Upper lobe of left lung (tissue), 6 donors: ENCODE measurements around the gene SH2D3C. TPM values are rescaled to one million over a fixed set of nuclear protein-coding genes. Genes with fewer than 3 reads are reported as not detected.

Experiments used
- ATAC-seq, 2 donors: fragments of 200-7000 bp; cut with Tn5 transposase; one replicate each; pipeline ENCODE4 v1.9.1; 2022; ENCODE audit warnings: mild to moderate bottlenecking in 2 of 2, moderate library complexity in 2 of 2; ENCODE audit not compliant: low FRiP score in 2 of 2
- DNase-seq, 2 donors: peaks; one replicate each; pipeline ENCODE4 v3.0.0-alpha.2; 2019 to 2020
- H3K27ac ChIP-seq, 4 donors: fragments of 200-600 bp; sonication (generic); one replicate each; pipeline ENCODE4 v1.5.1; 2016 to 2019
- H3K27me3 ChIP-seq, 4 donors: fragments of 200-600 bp; sonication (generic); one replicate each; pipeline ENCODE4 v1.5.1; 2017 to 2019
- H3K36me3 ChIP-seq, 4 donors: fragments of 200-600 bp; sonication (generic); one replicate each; pipeline ENCODE4 v1.5.1; 2016 to 2019
- H3K4me1 ChIP-seq, 4 donors: fragments of 200-600 bp; sonication (generic); one replicate each; pipeline ENCODE4 v1.5.1; 2018 to 2019
- H3K4me3 ChIP-seq, 4 donors: fragments of 200-600 bp; sonication (generic); one replicate each; pipeline ENCODE4 v1.5.1; 2017 to 2019; ENCODE audit warnings: mild to moderate bottlenecking in 2 of 4, moderate library complexity in 1 of 4
- H3K9me3 ChIP-seq, 4 donors: fragments of 200-600 bp; sonication (generic); one replicate each; pipeline ENCODE4 v1.5.1; 2018 to 2019
- CTCF ChIP-seq, 6 experiments: fragments of 450-650 bp in 4 of 6; fragments of 200-600 bp in 2 of 6; sonication (generic) in 2 of 6; IDR thresholded peaks; one replicate each; pipeline ENCODE4 v1.5.1; 2016 to 2019; ENCODE audit warnings: antibody characterized with exemption in 6 of 6
- EP300 ChIP-seq, 4 donors: sonication (generic); formaldehyde crosslinking; IDR thresholded peaks; one replicate each; pipeline ENCODE4 v1.5.1; 2017; ENCODE audit warnings: antibody characterized with exemption in 4 of 4, control low read depth in 2 of 4
- POLR2A ChIP-seq, 4 donors: fragments of 450-650 bp; IDR thresholded peaks; one replicate each; pipeline ENCODE4 v1.5.1; 2016 to 2017; ENCODE audit warnings: antibody characterized with exemption in 4 of 4, mild to moderate bottlenecking in 2 of 4
- POLR2AphosphoS5 ChIP-seq, 2 donors: sonication (generic); formaldehyde crosslinking; IDR thresholded peaks; one replicate each; pipeline ENCODE4 v1.5.1; 2017; ENCODE audit warnings: antibody characterized with exemption in 2 of 2
- WGBS, 2 donors: methylation state at CpG; one replicate each; pipeline ENCODE4 v1.1.5; 2017 to 2018; 5-methylcytosine and 5-hydroxymethylcytosine counted together
- total RNA-seq, 6 donors: library from RNA; depleted of rRNA in 4 of 6; stranded (reverse); fragments of >200 nt in 4 of 6; gene quantifications; one replicate each; pipeline versions ENCODE4 v1.1.0 to v1.2.1, GENCODE V29; 2016 to 2021
- donor health status: DM: no; HTN: no; CAD: no; lungs with moderate emphysema.
- donor health status: DM: no; HTN: yes; CAD: no; lungs with severe emphysema.

SH2D3C gene
- total RNA-seq, 6 donors from 2014 or later: 17.5 to 90.4 (median 37.5) TPM

DNA sequence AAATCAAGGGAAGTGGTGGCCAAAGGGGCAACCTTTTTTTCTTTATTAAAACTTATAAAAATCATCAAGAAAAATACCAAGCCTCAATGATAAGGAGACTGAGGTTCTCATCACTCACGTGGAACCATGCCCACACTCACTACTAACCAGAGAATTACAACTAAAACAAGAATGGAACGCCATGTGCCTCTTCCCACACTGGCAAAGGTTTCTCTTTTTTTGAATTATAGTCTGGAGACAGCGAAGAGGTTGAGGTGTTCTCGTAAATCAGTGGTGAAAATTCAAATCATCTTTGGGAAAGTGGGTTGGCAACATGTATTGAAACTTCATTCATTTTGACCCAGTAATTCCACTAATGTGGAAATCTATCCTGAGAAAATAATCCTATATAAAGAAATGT is 43.6 kb upstream of the SH2D3C start:
- no peak overlapping the region for H3K4me3 ChIP-seq
- no peaks in the 10 kb centered on the region for H3K27me3 ChIP-seq
- whole genome bisulfite sequencing, 2 donors: 80 to 88% methylated on average over 4 of the region's 4 CpGs
- no peak for ATAC-seq
- H3K36me3 ChIP-seq: peaks cover 8 to 91% (median 74%) of the 10 kb centered on the region in 4 donors
- DNase-seq: no peak
- H3K27ac ChIP-seq: no peak overlapping the region
- H3K9me3 ChIP-seq: no peaks in the 10 kb centered on the region
- peaks cover 16 to 26% (median 19%) of the 10 kb centered on the region in 4 donors for H3K4me1 ChIP-seq
- TF ChIP-seq POLR2A (IDR thresholded peaks at IDR 0.05) (no peak), CTCF (IDR thresholded peaks at IDR 0.05) (no peak), EP300 (IDR thresholded peaks at IDR 0.05) (no peak), POLR2AphosphoS5 (IDR thresholded peaks at IDR 0.05) (no peak)

GRCh38 chr9:127818574-127818973 is 40.1 kb upstream of the SH2D3C start:
- WGBS, 2 donors: 91 to 94% methylated on average over 11 of the region's 11 CpGs
- H3K27me3 ChIP-seq: no peaks in the 10 kb centered on the region
- H3K27ac ChIP-seq: peak overlapping the region in 2 of 4 donors; percentile 27 to 52
- peak in 1 of 2 donors; percentile 39 for DNase-seq
- no peak overlapping the region for H3K4me3 ChIP-seq
- H3K4me1 ChIP-seq: peaks cover 0 to 15% (median 3%) of the 10 kb centered on the region in 4 donors
- TF ChIP-seq CTCF (IDR thresholded peaks at IDR 0.05): no peak
- TF ChIP-seq POLR2AphosphoS5 (IDR thresholded peaks at IDR 0.05): no peak
- no peak for TF ChIP-seq POLR2A (IDR thresholded peaks at IDR 0.05)
- TF ChIP-seq EP300 (IDR thresholded peaks at IDR 0.05): no peak
- peaks cover 24 to 93% (median 77%) of the 10 kb centered on the region in 4 donors for H3K36me3 ChIP-seq
- ATAC-seq: no peak
- no peaks in the 10 kb centered on the region for H3K9me3 ChIP-seq

- DNase-seq (peak in 1 of 2 donors; percentile 66), ATAC-seq (no peak)
- H3K4me3 ChIP-seq: no peak overlapping the region
- WGBS, 2 donors: 88 to 89% methylated on average over 9 to 16 of the region's 17 CpGs
- no peaks in the 10 kb centered on the region for H3K9me3 ChIP-seq
- peak overlapping the region in 3 of 4 donors; percentile 19 to 52 (median 27) for H3K27ac ChIP-seq
- peaks cover 24 to 97% (median 81%) of the 10 kb centered on the region in 4 donors for H3K36me3 ChIP-seq
- TF ChIP-seq POLR2A (IDR thresholded peaks at IDR 0.05) (no peak), CTCF (IDR thresholded peaks at IDR 0.05) (no peak), EP300 (IDR thresholded peaks at IDR 0.05) (no peak), POLR2AphosphoS5 (IDR thresholded peaks at IDR 0.05) (no peak)
- no peaks in the 10 kb centered on the region for H3K27me3 ChIP-seq
- peaks cover 0 to 20% (median 4%) of the 10 kb centered on the region in 4 donors for H3K4me1 ChIP-seq
Observed at GRCh38 chr9:127817881-127818434, 39.5 kb upstream of the SH2D3C start.

DNA sequence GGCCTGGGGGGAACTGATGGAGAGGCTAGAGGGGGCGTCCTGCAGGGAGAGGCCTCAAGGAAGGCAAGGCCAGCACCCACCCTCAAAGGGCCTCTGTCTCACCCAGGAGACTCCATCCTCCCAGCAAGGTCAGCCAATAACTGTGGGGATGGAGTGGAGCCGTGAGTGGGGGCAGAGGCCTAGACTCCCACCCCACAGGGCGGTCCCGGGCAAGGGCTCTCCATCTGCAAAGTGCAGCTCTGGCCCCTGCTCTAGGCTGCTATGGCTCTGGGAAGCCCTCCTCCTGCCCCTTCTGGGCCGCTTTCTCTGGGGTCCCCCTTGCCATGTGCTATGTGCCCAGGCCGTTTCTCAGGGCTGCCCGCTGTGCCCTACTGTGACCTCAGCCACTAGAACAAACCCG is 38.3 kb upstream of the SH2D3C start:
- H3K4me1 ChIP-seq: peaks cover 0 to 20% (median 4%) of the 10 kb centered on the region in 4 donors
- TF ChIP-seq EP300 (IDR thresholded peaks at IDR 0.05) (no peak), POLR2A (IDR thresholded peaks at IDR 0.05) (no peak), CTCF (IDR thresholded peaks at IDR 0.05) (no peak), POLR2AphosphoS5 (IDR thresholded peaks at IDR 0.05) (no peak)
- H3K36me3 ChIP-seq: peaks cover 29 to 98% (median 89%) of the 10 kb centered on the region in 4 donors
- no peaks in the 10 kb centered on the region for H3K27me3 ChIP-seq
- WGBS, 2 donors: 81 to 89% methylated on average over 4 to 7 of the region's 8 CpGs
- no peak for ATAC-seq
- no peak overlapping the region for H3K4me3 ChIP-seq
- no peaks in the 10 kb centered on the region for H3K9me3 ChIP-seq
- DNase-seq: peak in 1 of 2 donors; percentile 49
- H3K27ac ChIP-seq: peak overlapping the region in 3 of 4 donors; percentile 19 to 67 (median 52)

DNA sequence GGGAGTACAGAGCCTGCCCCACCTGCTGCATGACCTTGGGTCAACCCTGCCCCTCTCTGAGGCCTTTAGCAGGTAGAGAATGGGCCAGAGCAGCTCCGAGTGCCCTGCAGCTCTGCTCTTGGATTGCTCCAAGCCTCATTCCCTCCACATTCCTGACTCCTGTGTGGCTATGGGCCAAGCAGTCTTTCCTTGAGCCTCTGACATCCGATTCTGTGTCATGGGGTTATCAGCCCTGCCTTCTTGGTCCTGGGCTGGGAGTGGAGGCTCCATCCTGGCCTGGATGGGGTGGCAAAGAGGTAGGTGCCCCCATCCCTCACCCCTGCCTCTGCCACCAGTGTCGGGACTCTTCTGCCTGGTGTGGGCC is 37.9 kb upstream of the SH2D3C start:
- no peaks in the 10 kb centered on the region for H3K9me3 ChIP-seq
- DNase-seq (no peak), ATAC-seq (no peak)
- TF ChIP-seq EP300 (IDR thresholded peaks at IDR 0.05): no peak
- TF ChIP-seq POLR2A (IDR thresholded peaks at IDR 0.05): no peak
- TF ChIP-seq POLR2AphosphoS5 (IDR thresholded peaks at IDR 0.05): no peak
- WGBS, 2 donors: 74 to 83% methylated on average over 1 to 3 of the region's 3 CpGs
- peaks cover 29 to 100% (median 89%) of the 10 kb centered on the region in 4 donors for H3K36me3 ChIP-seq
- no peak overlapping the region for H3K4me3 ChIP-seq
- peak overlapping the region in 3 of 4 donors; percentile 19 to 67 (median 52) for H3K27ac ChIP-seq
- no peaks in the 10 kb centered on the region for H3K27me3 ChIP-seq
- peaks cover 0 to 20% (median 4%) of the 10 kb centered on the region in 4 donors for H3K4me1 ChIP-seq
